Sigmoid colon (tissue), 7 donors: Measurements from ENCODE around the gene THSD7A. TPM values are rescaled to one million over a fixed set of nuclear protein-coding genes. Genes with fewer than 3 reads are reported as not detected.

Experiments
- DNase-seq: peaks from one replicate; pipeline ENCODE4 v3.0.0-alpha.2; 2019
- H3K27ac ChIP-seq, 4 donors: fragments of 200-600 bp; sonication (generic); one replicate each; pipeline ENCODE4 v1.5.1; 2016 to 2019; ENCODE audit warnings: mild to moderate bottlenecking in 1 of 4
- H3K27me3 ChIP-seq, 3 donors: fragments of 200-600 bp; sonication (generic); one replicate each; pipeline ENCODE4 v1.5.1; 2019; ENCODE audit warnings: mild to moderate bottlenecking in 1 of 3
- H3K36me3 ChIP-seq, 4 donors: fragments of 200-600 bp; sonication (generic); one replicate each; pipeline ENCODE4 v1.5.1; 2016 to 2019
- H3K4me1 ChIP-seq, 4 donors: fragments of 200-600 bp; sonication (generic); one replicate each; pipeline ENCODE4 v1.5.1; 2017 to 2019
- H3K4me3 ChIP-seq, 4 donors: fragments of 200-600 bp; sonication (generic); one replicate each; pipeline ENCODE4 v1.5.1; 2017 to 2019; ENCODE audit warnings: mild to moderate bottlenecking in 2 of 4, moderate library complexity in 1 of 4
- H3K9me3 ChIP-seq, 4 donors: fragments of 200-600 bp in 3 of 4; sonication (generic) in 3 of 4; one replicate each; pipeline versions ENCODE4 v1.5.1 to v1.6.1; 2013 to 2019
- EP300 ChIP-seq, 4 donors: sonication (generic); formaldehyde crosslinking; IDR thresholded peaks; one replicate each; pipeline ENCODE4 v1.6.1; 2017; ENCODE audit warnings: antibody characterized with exemption in 4 of 4
- POLR2A ChIP-seq, 2 donors: fragments of 450-650 bp; IDR thresholded peaks; one replicate each; pipeline ENCODE4 v1.6.1; 2016; ENCODE audit warnings: antibody characterized with exemption in 2 of 2, mild to moderate bottlenecking in 2 of 2, moderate library complexity in 2 of 2
- POLR2AphosphoS5 ChIP-seq, 4 donors: sonication (generic); formaldehyde crosslinking; IDR thresholded peaks; one replicate each; pipeline ENCODE4 v1.6.1; 2017; ENCODE audit warnings: antibody characterized with exemption in 4 of 4
- WGBS, 2 donors: extraction: QIAGEN DNeasy Blood & Tissue Kit; methylation state at CpG; one replicate each; pipeline ENCODE4 v1.1.7; 2013; 5-methylcytosine and 5-hydroxymethylcytosine counted together
- intact Hi-C: fragments of 100-400 bp; cut with DNase I; formaldehyde crosslinking; loops from one replicate; pipeline ENCODE4 v1.15.1; 2023
- polyA plus RNA-seq, 3 donors: library from polyadenylated mRNA; stranded (reverse); fragments of 200-250 nt; gene quantifications; one replicate each; pipeline ENCODE4 v1.2.3, GENCODE V29; 2013
- total RNA-seq, 4 donors: library from RNA; depleted of rRNA; stranded (reverse); fragments of >200 nt; gene quantifications; one replicate each; pipeline ENCODE4 v1.1.0, GENCODE V29; 2016
- TF ChIP-seq, protein P1 (sequence below), 4 experiments: fragments of 450-650 bp in 3 of 4; fragments of 200-600 bp in 1 of 4; IDR thresholded peaks; one replicate each; pipeline ENCODE4 v1.5.1; 2016 to 2019; ENCODE audit warnings: antibody characterized with exemption in 4 of 4, mild to moderate bottlenecking in 3 of 4, moderate library complexity in 2 of 4
- donor health status: healthy with polysubstance abuse.
- donor health status: Bipolar disorder and iron deficiency.
- donor health status: healthy.

Gene THSD7A
- total and polyA plus RNA-seq, 7 donors = under 0.01 to 6.9 (median 5.0) TPM

GRCh38 chr7:11784769-11785536 is 47.0 kb downstream of the THSD7A start:
- DNase-seq = no peak
- H3K27me3 ChIP-seq = no peaks in the 10 kb centered on the region
- no peak overlapping the region for H3K27ac ChIP-seq
- TF ChIP-seq POLR2A (IDR thresholded peaks at IDR 0.05) = no peak
- TF ChIP-seq, protein P1, sequence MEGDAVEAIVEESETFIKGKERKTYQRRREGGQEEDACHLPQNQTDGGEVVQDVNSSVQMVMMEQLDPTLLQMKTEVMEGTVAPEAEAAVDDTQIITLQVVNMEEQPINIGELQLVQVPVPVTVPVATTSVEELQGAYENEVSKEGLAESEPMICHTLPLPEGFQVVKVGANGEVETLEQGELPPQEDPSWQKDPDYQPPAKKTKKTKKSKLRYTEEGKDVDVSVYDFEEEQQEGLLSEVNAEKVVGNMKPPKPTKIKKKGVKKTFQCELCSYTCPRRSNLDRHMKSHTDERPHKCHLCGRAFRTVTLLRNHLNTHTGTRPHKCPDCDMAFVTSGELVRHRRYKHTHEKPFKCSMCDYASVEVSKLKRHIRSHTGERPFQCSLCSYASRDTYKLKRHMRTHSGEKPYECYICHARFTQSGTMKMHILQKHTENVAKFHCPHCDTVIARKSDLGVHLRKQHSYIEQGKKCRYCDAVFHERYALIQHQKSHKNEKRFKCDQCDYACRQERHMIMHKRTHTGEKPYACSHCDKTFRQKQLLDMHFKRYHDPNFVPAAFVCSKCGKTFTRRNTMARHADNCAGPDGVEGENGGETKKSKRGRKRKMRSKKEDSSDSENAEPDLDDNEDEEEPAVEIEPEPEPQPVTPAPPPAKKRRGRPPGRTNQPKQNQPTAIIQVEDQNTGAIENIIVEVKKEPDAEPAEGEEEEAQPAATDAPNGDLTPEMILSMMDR (IDR thresholded peaks at IDR 0.05) = no peak
- no peak for TF ChIP-seq POLR2AphosphoS5 (IDR thresholded peaks at IDR 0.05)
- no peak for TF ChIP-seq EP300 (IDR thresholded peaks at IDR 0.05)
- H3K4me1 ChIP-seq = no peaks in the 10 kb centered on the region
- H3K36me3 ChIP-seq = no peaks in the 10 kb centered on the region
- no peaks in the 10 kb centered on the region for H3K9me3 ChIP-seq
- intact Hi-C loops = no loop called here
- WGBS, 2 donors = 73 to 93% methylated on average over 3 of the region's 3 CpGs
- no peak overlapping the region for H3K4me3 ChIP-seq

- H3K4me1 ChIP-seq = no peaks in the 10 kb centered on the region
- no peaks in the 10 kb centered on the region for H3K27me3 ChIP-seq
- WGBS, 2 donors = 80 to 90% methylated on average over 7 of the region's 7 CpGs
- H3K9me3 ChIP-seq = no peaks in the 10 kb centered on the region
- no peak for DNase-seq
- TF ChIP-seq, protein P1 (IDR thresholded peaks at IDR 0.05) = no peak
- TF ChIP-seq POLR2AphosphoS5 (IDR thresholded peaks at IDR 0.05) (no peak), EP300 (IDR thresholded peaks at IDR 0.05) (no peak), POLR2A (IDR thresholded peaks at IDR 0.05) (no peak)
- H3K36me3 ChIP-seq = no peaks in the 10 kb centered on the region
- intact Hi-C loops = no loop called here
- H3K27ac ChIP-seq = no peak overlapping the region
- no peak overlapping the region for H3K4me3 ChIP-seq
Observed at GRCh38 chr7:11779864-11780674, 51.9 kb downstream of the THSD7A start.

DNA sequence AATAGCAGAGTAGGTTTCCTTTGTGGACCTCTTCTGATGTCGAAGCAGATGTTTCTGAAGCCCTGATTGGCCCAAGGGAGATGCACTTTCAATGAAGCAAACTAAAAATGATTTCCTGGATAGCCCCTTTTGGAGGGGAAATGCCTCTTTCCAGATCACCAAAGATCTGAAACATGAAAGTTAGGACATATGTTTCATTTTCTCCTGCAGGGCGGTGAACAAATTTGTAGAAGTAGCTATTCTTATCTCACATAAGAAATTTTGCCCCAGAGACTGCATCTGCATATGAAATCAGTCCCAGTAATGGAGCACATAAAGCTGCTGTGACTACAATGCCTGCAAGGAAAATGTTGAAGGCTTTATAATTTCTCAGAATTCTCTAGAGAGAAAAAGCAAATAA is 56.0 kb downstream of the THSD7A start:
- intact Hi-C loops = no loop called here
- no peak overlapping the region for H3K4me3 ChIP-seq
- no peak overlapping the region for H3K27ac ChIP-seq
- H3K4me1 ChIP-seq = no peaks in the 10 kb centered on the region
- no peaks in the 10 kb centered on the region for H3K36me3 ChIP-seq
- no peak for DNase-seq
- H3K27me3 ChIP-seq = no peaks in the 10 kb centered on the region
- TF ChIP-seq POLR2A (IDR thresholded peaks at IDR 0.05) (no peak), EP300 (IDR thresholded peaks at IDR 0.05) (no peak), POLR2AphosphoS5 (IDR thresholded peaks at IDR 0.05) (no peak)
- TF ChIP-seq, protein P1 (IDR thresholded peaks at IDR 0.05) = no peak
- H3K9me3 ChIP-seq = no peaks in the 10 kb centered on the region
- WGBS, 2 donors = 70 to 90% methylated on average over 2 of the region's 2 CpGs

- 76 to 89% methylated on average over 2 of the region's 2 CpGs for WGBS, 2 donors
- TF ChIP-seq POLR2AphosphoS5 (IDR thresholded peaks at IDR 0.05) (no peak), POLR2A (IDR thresholded peaks at IDR 0.05) (no peak), EP300 (IDR thresholded peaks at IDR 0.05) (no peak)
- TF ChIP-seq, protein P1 (IDR thresholded peaks at IDR 0.05) = no peak
Observed at GRCh38 chr7:11775401-11775800, 56.6 kb downstream of the THSD7A start.

More at GRCh38 chr7:11775401-11775800, 56.6 kb downstream of the THSD7A start:
- no peak for DNase-seq
- Histone ChIP-seq H3K27ac (no peak overlapping the region), H3K27me3 (no peaks in the 10 kb centered on the region), H3K36me3 (no peaks in the 10 kb centered on the region), H3K4me3 (no peak overlapping the region), H3K9me3 (no peaks in the 10 kb centered on the region), H3K4me1 (no peaks in the 10 kb centered on the region)
- intact Hi-C loops = no loop called here
